ENCODE data around the gene MSRB1. TPM values are rescaled to one million over a fixed set of nuclear protein-coding genes. Genes with fewer than 3 reads are reported as not detected.
"Not testable (repeated sequence)": the region's sequence is repeated elsewhere in the genome, so short reads cannot be mapped to it uniquely, and the experiment has no call there.

The MSRB1 gene
- total RNA-seq, 1 experiment from 2014 or later, result 5.8 TPM

DNA sequence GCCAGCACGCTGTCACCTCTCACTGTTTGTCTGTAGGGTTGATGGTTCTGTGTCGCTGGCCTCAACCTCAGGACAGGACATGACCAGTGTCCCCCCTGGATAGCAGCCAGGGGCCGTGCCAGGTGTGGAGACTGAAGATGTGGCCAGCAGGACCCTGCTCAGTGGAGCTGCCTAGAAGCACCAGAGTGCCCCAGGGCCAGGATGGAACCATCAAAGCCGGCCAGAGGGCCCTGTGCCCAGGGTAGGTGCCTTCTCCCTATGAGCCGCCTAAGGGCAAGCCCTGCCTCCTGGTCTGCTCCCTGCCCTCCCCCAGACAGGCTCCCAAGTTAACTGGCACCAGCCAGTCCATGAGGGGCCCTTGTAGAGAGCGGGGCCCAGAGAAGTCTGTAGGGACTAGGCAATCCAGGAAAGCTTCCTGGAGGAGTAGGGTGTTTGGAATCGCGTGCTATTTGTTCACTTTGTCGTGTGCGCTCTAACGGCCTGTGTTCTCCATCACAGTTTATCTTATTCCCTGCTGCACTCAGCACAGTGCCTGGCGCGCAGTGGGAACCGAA is 15.8 kb upstream of the MSRB1 start:
- DNase-seq (ENCODE audit: unreplicated experiment), result no peak
- H3K9me3 Mint-ChIP-seq (ENCODE audit: unreplicated experiment), result no peaks in the 10 kb centered on the region
- peaks cover 23% of the 10 kb centered on the region for H3K4me1 Mint-ChIP-seq (ENCODE audit: insufficient read depth, unreplicated experiment)
- intact Hi-C loops (cut with micrococcal nuclease), result no loop called here
- BruUV-seq (replicated peaks), result no TSS peak
- peak overlapping the region; percentile 78 for H3K4me3 Mint-ChIP-seq (ENCODE audit: unreplicated experiment)
- peak overlapping the region; percentile 91 for H3K27ac Mint-ChIP-seq (ENCODE audit: low read depth, unreplicated experiment)
- ChIA-PET CTCF (interaction anchor here (0.7 to 1.4 kb wide), 2 partner anchors 44 to 58 kb away, joined by 3 to 4 read pairs; no protein-coding TSS in a partner anchor), POLR2A (interaction anchor here (0.8 to 8.9 kb wide), 7 partner anchors 10 to 176 kb away, joined by 3 to 72 read pairs (median 4); partner anchors contain the start of genes MSRB1, NUBP2, SPSB3 and TBL3)
- TF ChIP-seq, protein P1, sequence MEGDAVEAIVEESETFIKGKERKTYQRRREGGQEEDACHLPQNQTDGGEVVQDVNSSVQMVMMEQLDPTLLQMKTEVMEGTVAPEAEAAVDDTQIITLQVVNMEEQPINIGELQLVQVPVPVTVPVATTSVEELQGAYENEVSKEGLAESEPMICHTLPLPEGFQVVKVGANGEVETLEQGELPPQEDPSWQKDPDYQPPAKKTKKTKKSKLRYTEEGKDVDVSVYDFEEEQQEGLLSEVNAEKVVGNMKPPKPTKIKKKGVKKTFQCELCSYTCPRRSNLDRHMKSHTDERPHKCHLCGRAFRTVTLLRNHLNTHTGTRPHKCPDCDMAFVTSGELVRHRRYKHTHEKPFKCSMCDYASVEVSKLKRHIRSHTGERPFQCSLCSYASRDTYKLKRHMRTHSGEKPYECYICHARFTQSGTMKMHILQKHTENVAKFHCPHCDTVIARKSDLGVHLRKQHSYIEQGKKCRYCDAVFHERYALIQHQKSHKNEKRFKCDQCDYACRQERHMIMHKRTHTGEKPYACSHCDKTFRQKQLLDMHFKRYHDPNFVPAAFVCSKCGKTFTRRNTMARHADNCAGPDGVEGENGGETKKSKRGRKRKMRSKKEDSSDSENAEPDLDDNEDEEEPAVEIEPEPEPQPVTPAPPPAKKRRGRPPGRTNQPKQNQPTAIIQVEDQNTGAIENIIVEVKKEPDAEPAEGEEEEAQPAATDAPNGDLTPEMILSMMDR (IDR thresholded peaks at IDR 0.05; ENCODE audit: unreplicated experiment), result no peak
- H3K36me3 Mint-ChIP-seq (ENCODE audit: insufficient read depth, unreplicated experiment), result peaks cover 37% of the 10 kb centered on the region
- no peaks in the 10 kb centered on the region for H3K27me3 Mint-ChIP-seq (ENCODE audit: insufficient read depth, unreplicated experiment)

DNA sequence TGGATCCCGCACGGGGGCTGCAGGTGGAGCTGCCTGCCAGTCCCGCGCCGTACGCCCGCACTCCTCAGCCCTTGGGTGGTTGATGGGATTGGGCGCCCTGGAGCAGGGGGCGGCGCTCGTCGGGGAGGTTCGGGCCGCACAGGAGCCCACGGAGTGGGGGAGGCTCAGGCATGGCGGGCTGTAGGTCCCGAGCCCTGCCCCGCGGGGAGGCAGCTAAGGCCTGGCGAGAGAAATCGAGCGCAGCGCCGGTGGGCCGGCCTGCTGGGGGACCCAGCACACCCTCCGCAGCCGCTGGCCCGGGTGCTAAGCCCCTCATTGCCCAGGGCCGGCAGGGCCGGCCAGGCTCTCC is 15.1 kb upstream of the MSRB1 start:
- BruUV-seq (replicated peaks); intact Hi-C loops (cut with micrococcal nuclease); H3K27me3 Mint-ChIP-seq (ENCODE audit: insufficient read depth, unreplicated experiment); DNase-seq (ENCODE audit: unreplicated experiment); H3K4me3 Mint-ChIP-seq (ENCODE audit: unreplicated experiment); H3K27ac Mint-ChIP-seq (ENCODE audit: low read depth, unreplicated experiment); H3K9me3 Mint-ChIP-seq (ENCODE audit: unreplicated experiment): not testable (repeated sequence)
- ChIA-PET CTCF (interaction anchor here (1.2 to 1.4 kb wide), 3 partner anchors 29 to 45 kb away, joined by 3 read pairs; no protein-coding TSS in a partner anchor), POLR2A (interaction anchor here (0.8 to 1.5 kb wide), 4 partner anchors 14 to 176 kb away, joined by 3 to 4 read pairs (median 4); partner anchors contain the start of genes MSRB1, NUBP2, SPSB3 and TBL3)
- peaks cover 31% of the 10 kb centered on the region for H3K36me3 Mint-ChIP-seq (ENCODE audit: insufficient read depth, unreplicated experiment)
- H3K4me1 Mint-ChIP-seq (ENCODE audit: insufficient read depth, unreplicated experiment), result peaks cover 16% of the 10 kb centered on the region

DNA sequence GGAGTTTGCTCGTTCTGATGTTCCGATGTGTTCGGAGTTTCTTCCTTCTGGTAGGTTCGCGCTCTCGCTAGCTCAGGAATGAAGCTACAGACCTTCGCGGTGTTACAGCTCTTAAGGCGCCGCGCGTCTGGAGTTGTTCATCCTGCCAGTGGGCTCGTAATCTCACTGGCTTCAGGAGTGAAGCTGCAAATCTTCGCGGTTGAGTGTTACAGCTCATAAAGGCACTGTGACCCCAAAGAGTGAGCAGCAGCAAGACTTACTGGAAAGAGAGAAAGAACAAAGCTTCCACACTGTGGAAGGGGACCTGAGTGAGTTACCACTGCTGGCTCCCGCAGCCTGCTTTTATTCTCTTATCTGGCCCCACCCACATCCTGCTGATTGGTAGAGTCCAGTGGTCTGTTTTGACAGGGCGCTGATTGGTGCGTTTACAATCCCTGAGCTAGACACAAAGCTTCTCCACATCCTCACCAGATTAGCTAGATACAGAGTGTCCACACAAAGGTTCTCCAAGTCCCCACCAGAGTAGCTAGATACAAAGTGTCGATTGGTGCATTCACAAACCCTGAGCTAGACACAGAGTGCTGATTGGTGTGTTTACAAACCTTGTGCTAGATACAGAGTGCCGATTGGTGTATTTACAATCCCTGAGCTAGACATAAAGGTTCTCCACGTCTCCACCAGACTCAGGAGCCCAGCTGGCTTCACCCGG is 14.6 kb upstream of the MSRB1 start:
- H3K9me3 Mint-ChIP-seq (ENCODE audit: unreplicated experiment); H3K4me3 Mint-ChIP-seq (ENCODE audit: unreplicated experiment); H3K27me3 Mint-ChIP-seq (ENCODE audit: insufficient read depth, unreplicated experiment); BruUV-seq (replicated peaks); DNase-seq (ENCODE audit: unreplicated experiment); H3K27ac Mint-ChIP-seq (ENCODE audit: low read depth, unreplicated experiment); intact Hi-C loops (cut with micrococcal nuclease): not testable (repeated sequence)
- POLR2A ChIA-PET, result interaction anchor here (1.5 kb wide), 1 partner anchor 14 kb away, joined by 4 read pairs; the partner anchor contains the start of gene TBL3
- CTCF ChIA-PET, result interaction anchor here (1.2 to 1.4 kb wide), 3 partner anchors 29 to 45 kb away, joined by 3 read pairs; no protein-coding TSS in a partner anchor
- Mint-ChIP-seq H3K36me3 (ENCODE audit: insufficient read depth, unreplicated experiment) (peaks cover 25% of the 10 kb centered on the region), H3K4me1 (ENCODE audit: insufficient read depth, unreplicated experiment) (peaks cover 15% of the 10 kb centered on the region)

DNA sequence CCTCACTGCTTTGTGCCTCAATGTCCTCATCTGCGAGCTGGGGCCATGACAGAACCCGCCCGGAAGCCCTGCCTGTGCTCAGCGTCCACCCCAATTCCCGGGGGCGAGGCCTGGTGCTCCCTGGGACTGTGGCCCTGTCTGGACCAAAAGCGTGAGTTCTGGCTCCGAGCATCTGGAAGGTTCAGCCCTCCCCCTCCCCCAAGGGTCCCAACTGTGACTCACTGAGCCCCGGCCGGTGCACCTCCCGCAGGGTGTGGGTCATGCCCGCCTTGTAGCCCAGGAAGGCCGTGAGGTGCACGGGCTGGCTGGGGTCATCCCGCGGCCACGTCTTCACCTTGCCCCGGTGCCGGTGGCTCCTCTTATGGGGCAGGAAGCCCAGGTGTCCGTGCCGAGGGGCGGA is 10.7 kb upstream of the MSRB1 start:
- peaks cover 6% of the 10 kb centered on the region for H3K4me1 Mint-ChIP-seq (ENCODE audit: insufficient read depth, unreplicated experiment)
- no peaks in the 10 kb centered on the region for H3K27me3 Mint-ChIP-seq (ENCODE audit: insufficient read depth, unreplicated experiment)
- BruUV-seq (replicated peaks), result no TSS peak
- DNase-seq (ENCODE audit: unreplicated experiment), result no peak
- H3K9me3 Mint-ChIP-seq (ENCODE audit: unreplicated experiment), result no peaks in the 10 kb centered on the region
- no peak overlapping the region for H3K27ac Mint-ChIP-seq (ENCODE audit: low read depth, unreplicated experiment)
- CTCF ChIA-PET, result interaction anchor here (0.6 kb wide), 1 partner anchor 24 kb away, joined by 3 read pairs; no protein-coding TSS in a partner anchor
- TF ChIP-seq, protein P1 (IDR thresholded peaks at IDR 0.05; ENCODE audit: unreplicated experiment), result no peak
- intact Hi-C loops (cut with micrococcal nuclease), result no loop called here
- H3K36me3 Mint-ChIP-seq (ENCODE audit: insufficient read depth, unreplicated experiment), result no peaks in the 10 kb centered on the region
- POLR2A ChIA-PET, result interaction anchor here (0.6 to 5.9 kb wide), 3 partner anchors 10 to 15 kb away, joined by 3 to 53 read pairs (median 10); partner anchors contain the start of genes MSRB1, RNF151 and RPS2
- no peak overlapping the region for H3K4me3 Mint-ChIP-seq (ENCODE audit: unreplicated experiment)

DNA sequence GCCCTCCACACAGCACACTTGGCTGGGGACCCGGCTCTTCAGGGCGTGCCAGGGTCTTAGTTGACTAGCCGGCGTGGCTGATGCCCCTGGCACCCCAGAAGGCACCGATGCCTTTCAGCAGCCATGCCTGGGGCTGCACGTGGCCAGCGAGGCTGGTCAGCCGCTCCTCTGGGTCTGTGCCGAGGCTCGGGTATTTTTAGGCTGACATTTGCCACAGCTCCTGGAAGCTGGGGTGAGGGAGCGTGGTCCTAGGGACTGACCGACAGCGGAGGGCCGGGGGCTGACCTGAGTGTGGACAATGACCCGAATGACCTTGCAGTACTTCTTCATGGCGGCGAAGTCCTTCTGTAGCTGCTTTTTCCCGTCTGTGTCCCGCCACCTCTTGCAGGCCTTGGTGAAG is 7.6 kb upstream of the MSRB1 start:
- ChIA-PET CTCF (interaction anchor here (1.1 to 1.3 kb wide), 2 partner anchors 19 to 21 kb away, joined by 3 to 4 read pairs; no protein-coding TSS in a partner anchor), POLR2A (interaction anchor here (0.9 to 5.9 kb wide), 2 partner anchors 13 to 169 kb away, joined by 3 to 53 read pairs; partner anchors contain the start of genes RNF151 and RPS2)
- no peak overlapping the region for H3K4me3 Mint-ChIP-seq (ENCODE audit: unreplicated experiment)

More for the DNA sequence above, 7.6 kb upstream of the MSRB1 start:
- H3K4me1 Mint-ChIP-seq (ENCODE audit: insufficient read depth, unreplicated experiment), result peaks cover 6% of the 10 kb centered on the region
- no peaks in the 10 kb centered on the region for H3K27me3 Mint-ChIP-seq (ENCODE audit: insufficient read depth, unreplicated experiment)
- H3K36me3 Mint-ChIP-seq (ENCODE audit: insufficient read depth, unreplicated experiment), result no peaks in the 10 kb centered on the region
- intact Hi-C loops (cut with micrococcal nuclease), result no loop called here
- no TSS peak for BruUV-seq (replicated peaks)
- DNase-seq (ENCODE audit: unreplicated experiment), result no peak
- H3K27ac Mint-ChIP-seq (ENCODE audit: low read depth, unreplicated experiment), result no peak overlapping the region
- no peaks in the 10 kb centered on the region for H3K9me3 Mint-ChIP-seq (ENCODE audit: unreplicated experiment)
- TF ChIP-seq, protein P1 (IDR thresholded peaks at IDR 0.05; ENCODE audit: unreplicated experiment), result no peak
